GM21367 (cell line): ENCODE measurements around the gene MAP1LC3C.
"Not testable (repeated sequence)": the region's sequence is repeated elsewhere in the genome, so short reads cannot be mapped to it uniquely, and the experiment has no call there.

Source experiments
- ATAC-seq: cut with Tn5 transposase; IDR thresholded peaks from one replicate; pipeline ENCODE4 v1.9.1; 2021; ENCODE audit not compliant: unreplicated experiment

The MAP1LC3C gene

DNA sequence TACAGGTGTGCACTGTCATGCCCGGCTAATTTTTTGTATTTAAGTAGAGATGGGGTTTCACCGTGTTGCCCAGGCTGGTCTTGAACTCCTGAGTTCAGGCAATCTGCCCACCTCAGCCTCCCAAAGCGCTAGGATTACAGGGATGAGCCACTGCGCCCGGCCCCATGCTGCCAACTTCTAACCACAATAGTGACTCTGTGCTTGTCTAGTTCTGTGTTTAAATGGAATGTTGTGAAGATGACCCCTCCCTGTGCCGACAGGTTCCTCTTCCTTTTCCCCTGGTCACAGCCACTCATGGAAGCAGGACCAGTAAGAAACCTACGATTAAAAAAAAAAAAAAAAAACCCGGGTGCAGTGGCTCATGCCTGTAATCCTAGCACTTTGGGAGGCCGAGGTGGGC lies 4.7 kb downstream of the MAP1LC3C start:
- no peak for ATAC-seq

DNA sequence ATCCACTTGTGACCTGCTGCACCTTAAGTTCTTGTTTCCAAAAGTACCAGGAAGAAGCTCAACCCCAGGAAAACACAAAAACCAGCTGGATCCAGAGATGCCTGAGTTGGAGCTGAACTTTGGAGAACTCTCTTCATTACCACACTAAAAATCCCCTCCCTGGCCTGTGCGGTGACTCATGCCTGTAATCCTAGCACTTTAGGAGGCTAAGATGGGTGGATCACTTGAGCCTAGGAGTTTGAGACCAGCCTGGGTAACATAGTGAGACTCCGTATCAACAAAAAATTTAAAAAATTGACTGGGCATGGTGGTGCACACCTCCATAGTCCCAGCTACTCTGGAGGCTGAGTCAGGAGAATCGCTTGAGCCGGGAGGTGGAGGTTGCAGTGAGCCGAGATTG lies 6.2 kb downstream of the MAP1LC3C start:
- ATAC-seq: no peak

DNA sequence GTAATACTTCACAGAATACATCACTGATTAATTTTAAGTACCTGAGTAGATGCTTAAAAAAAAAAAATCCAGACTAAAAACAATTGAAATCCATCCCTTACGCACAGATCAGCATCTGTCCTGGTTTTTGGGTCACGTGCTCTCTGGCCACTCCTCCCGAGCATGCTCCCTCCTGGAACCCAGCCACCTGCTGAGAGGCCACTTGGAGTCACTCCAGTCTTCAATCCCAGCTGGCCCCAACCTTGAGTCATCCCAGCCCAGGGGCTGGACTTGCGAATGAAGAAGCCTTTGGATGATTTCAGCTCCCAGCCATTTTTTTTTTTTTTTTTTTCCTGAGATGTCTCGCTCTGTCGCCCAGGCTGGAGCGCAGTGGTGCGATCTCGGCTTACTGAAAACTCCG lies 8.9 kb downstream of the MAP1LC3C start:
- no peak for ATAC-seq

DNA sequence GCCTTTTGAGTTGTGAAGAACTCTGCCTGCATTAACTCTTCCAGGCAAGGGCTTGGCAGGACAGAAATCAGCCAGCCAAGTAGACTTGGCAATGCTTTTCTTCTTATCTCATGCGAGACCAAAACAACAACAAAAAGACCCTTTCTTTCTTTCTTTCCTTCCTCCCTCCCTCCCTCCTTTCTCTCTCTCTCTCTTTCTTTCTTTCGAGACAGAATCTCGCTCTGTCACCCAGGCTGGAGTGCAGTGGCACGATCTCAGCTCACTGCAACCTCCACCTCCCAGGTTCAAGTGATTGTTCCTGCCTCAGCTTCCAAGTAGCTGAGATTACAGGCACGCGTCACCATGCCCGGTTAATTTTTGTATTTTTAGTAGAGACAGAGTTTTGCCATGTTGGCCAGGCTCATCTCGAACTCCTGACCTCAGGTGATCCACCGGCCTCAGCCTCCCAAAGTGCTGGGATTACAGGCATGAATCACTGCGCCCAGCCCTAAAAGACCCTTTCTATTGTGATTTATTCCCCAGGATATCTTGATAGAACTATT lies 10.4 kb downstream of the MAP1LC3C start:
- ATAC-seq: not testable (repeated sequence)

DNA sequence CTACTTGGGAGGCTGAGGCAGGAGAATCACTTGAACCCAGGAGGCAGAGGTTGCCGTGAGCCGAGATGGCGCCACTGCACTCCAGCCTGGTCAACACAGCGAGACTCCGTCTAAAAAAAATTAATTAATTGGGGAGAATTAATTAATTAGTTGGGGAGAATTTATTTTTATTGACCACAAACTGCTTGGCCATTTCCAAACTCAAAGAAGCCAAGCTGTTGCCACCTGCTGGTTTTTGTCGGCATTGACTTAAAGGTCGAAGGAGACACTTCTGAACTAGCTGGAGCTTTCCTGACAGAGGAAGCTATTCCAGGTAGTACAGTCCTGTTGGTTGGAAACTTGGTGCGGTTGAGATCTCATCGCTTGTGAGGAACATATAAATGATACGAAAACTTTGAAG lies 13.1 kb downstream of the MAP1LC3C start:
- peak; percentile 60 for ATAC-seq

- ATAC-seq: no peak
These were observed 19.0 kb downstream of the MAP1LC3C start for GRCh38 chr1:241979926-241980325.

DNA sequence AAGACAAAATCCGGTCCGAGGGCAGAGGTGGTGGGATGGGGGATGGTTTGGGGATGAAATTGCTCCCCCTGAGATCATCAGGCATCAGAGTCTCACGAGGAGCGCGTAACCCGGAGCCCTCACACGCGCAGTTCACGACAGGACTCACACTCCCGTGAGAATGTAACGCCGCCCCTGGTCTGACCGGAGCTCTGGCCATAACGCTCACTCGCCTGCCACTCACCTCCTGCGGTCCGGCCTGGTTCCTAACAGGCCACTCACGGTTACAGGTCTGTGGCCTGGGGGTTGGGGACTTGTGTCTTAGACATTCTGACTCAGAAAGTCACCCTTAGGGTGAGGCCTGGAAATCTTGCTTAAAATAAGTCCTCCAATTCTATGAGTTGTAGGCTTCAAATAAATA lies 19.8 kb downstream of the MAP1LC3C start:
- ATAC-seq: no peak

DNA sequence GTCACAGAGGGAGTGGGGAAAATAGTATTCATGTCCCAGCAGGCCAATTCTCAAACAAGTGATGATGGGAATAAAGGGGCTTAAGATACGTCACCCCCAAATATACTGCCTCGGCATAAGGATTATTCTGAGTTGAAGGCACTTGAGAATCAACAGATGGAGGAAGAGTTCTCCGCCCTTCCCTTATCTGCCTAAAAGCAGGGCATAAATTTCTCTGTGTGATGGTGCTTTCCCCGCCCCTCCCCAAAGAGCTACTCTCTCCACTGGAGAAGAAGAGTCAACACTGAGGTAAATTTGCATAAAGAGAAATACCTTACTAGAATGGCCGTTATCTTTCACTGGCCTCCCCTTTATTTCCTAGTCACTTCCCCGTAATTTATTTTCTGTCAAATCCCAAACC lies 22.7 kb downstream of the MAP1LC3C start:
- no peak for ATAC-seq

DNA sequence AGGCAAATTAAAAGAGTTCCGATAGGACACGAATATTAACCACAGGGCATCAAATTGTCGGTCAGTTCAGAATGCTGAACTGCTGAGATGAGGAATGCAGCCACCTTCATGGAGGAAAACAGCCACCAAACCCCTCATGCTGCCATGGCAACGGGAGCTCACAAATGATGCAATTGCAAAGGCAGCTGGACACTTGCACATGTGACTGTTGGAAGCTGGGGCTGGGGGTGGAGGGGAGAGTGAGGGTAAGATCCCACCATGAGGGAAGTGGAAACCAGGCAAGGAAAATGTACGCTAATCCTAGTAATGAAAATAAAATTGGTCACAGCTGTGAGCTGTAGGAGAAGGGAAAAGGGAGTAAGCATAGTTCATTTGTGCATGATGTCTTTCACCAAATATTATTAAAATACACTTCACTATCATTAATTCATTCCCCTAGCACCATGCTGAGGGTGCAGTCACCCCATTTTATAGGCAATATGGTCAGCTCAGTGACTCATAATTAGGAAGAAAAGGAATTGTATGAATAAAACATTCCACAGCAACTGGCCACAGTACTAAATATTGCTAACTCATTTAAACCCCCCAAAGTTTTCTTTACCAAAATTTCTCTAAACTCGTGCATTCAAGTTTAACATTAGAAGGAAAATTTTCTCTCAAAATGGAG lies 26.1 kb downstream of the MAP1LC3C start:
- ATAC-seq: no peak

GRCh38 chr1:241968611-241969010 lies 30.3 kb downstream of the MAP1LC3C start:
- ATAC-seq: no peak

GRCh38 chr1:241964550-241965282 lies 34.2 kb downstream of the MAP1LC3C start:
- no peak for ATAC-seq

- ATAC-seq: no peak
These were observed 35.2 kb downstream of the MAP1LC3C start for GRCh38 chr1:241963722-241964121.

GRCh38 chr1:241962153-241962552 lies 36.7 kb downstream of the MAP1LC3C start:
- ATAC-seq: no peak

DNA sequence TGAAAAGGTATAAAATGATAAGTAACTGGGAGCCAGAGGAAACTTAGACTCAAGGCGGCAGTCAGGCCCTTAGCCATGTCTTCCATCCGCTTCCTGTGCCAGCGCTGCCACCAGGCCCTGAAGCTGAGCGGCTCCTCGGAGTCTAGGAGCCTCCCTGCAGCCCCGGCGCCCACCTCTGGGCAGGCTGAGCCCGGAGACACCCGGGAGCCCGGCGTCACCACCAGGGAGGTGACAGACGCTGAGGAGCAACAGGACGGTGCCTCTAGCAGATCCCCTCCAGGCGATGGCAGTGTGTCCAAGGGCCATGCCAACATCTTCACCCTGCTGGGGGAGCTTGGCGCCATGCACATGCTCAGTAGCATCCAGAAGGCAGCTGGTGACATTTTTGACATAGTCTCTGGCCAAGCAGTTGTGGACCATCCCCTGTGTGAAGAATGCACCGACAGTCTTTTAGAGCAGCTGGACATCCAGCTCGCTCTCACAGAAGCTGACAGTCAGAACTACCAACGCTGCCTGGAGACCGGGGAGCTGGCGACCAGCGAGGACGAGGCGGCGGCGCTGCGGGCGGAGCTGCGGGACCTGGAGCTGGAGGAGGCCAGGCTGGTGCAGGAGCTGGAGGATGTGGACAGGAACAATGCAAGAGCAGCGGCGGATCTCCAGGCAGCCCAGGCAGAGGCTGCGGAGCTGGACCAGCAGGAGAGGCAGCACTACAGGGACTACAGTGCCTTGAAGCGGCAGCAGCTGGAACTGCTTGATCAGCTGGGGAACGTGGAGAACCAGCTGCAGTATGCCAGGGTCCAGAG lies 41.0 kb downstream of the MAP1LC3C start, which contains the start of gene BECN2:
Gene BECN2 (plus strand): TSS at position 76 of the 803 bp plus-strand sequence. CDS start 0 bp downstream, at position 76.
- no peak for ATAC-seq

DNA sequence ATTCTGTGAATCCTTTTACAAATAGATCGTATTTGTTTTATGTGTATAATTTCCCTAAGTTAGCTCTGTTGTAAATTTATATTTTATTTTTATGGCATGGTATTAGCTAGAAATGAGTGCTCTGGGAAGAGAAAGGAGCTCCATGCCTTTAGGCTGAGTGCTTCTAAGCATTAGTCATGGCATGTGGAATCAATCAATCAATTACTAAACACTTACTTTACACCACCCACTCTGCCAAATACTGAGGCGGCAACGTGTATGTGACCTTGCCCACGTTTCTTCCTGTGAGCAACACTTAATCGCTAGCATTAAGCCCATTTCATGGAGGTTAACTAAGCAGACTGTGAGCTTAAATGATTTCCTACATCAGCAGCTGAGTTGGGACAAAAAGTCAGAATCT lies 48.5 kb downstream of the MAP1LC3C start:
- no peak for ATAC-seq

GRCh38 chr1:241947354-241947753 lies 51.5 kb downstream of the MAP1LC3C start:
- no peak for ATAC-seq
